Keratinocyte (primary cell): ENCODE data around the gene ESYT3. TPM values are rescaled to one million over a fixed set of nuclear protein-coding genes. Genes with fewer than 3 reads are reported as not detected.

Experiments
- DNase-seq: peaks from one replicate; pipeline ENCODE4 v3.0.0-alpha.2; 2011; ENCODE audit warnings: low read depth, missing footprints, low spot score
- FAIRE-seq: peaks from 2 replicates; lab custom pipeline; 2011; peaks lifted over from hg19 to GRCh38; lab: Jason Lieb, UNC
- H2AFZ ChIP-seq: 2 replicates; pipeline ENCODE4 v1.6.0; 2012; ENCODE audit warnings: low read length, control low read depth, inconsistent platforms; ENCODE audit not compliant: control insufficient read depth
- H3K27ac ChIP-seq: 2 replicates; pipeline ENCODE4 v1.5.1; 2011; ENCODE audit warnings: low read length; ENCODE audit not compliant: control insufficient read depth, insufficient read depth
- H3K27me3 ChIP-seq: 3 replicates; pipeline ENCODE4 v1.6.0; 2011; ENCODE audit warnings: low read length; ENCODE audit not compliant: control insufficient read depth, insufficient read depth; ENCODE audit errors: extremely low read depth
- H3K36me3 ChIP-seq, 2 experiments: 2 replicates in 1 of 2; 3 replicates in 1 of 2; pipeline ENCODE4 v1.5.1; 2011; ENCODE audit warnings: low read length in 2 of 2, mild to moderate bottlenecking in 1 of 2; ENCODE audit not compliant: control insufficient read depth in 2 of 2, insufficient read depth in 2 of 2; ENCODE audit errors: extremely low read depth in 1 of 2
- H3K4me1 ChIP-seq: 3 replicates; pipeline ENCODE4 v1.5.1; 2011; ENCODE audit warnings: low read length; ENCODE audit not compliant: control insufficient read depth, insufficient read depth; ENCODE audit errors: extremely low read depth
- H3K4me2 ChIP-seq: 3 replicates; pipeline ENCODE4 v1.6.0; 2011; ENCODE audit warnings: low read depth, low read length; ENCODE audit not compliant: control insufficient read depth, insufficient read depth; ENCODE audit errors: extremely low read depth
- H3K4me3 ChIP-seq, 3 experiments: fragments of 200-600 bp in 1 of 3; sonication (generic) in 1 of 3; 2 replicates in 2 of 3; 3 replicates in 1 of 3; pipeline ENCODE4 v1.5.1; 2011 to 2016; ENCODE audit warnings: low read length in 3 of 3, mild to moderate bottlenecking in 3 of 3, control low read depth in 2 of 3, inconsistent platforms in 1 of 3, low read depth in 1 of 3, mixed read lengths in 1 of 3, mixed run types in 1 of 3, moderate library complexity in 1 of 3; ENCODE audit not compliant: control insufficient read depth in 2 of 3, insufficient read depth in 2 of 3; ENCODE audit errors: extremely low read depth in 1 of 3
- H3K79me2 ChIP-seq: 2 replicates; pipeline ENCODE4 v1.6.0; 2012; ENCODE audit warnings: low read length; ENCODE audit not compliant: control insufficient read depth, insufficient read depth
- H3K9ac ChIP-seq: 3 replicates; pipeline ENCODE4 v1.6.0; 2011; ENCODE audit warnings: low read length; ENCODE audit not compliant: control insufficient read depth, insufficient read depth; ENCODE audit errors: extremely low read depth
- H3K9me1 ChIP-seq: 3 replicates; pipeline ENCODE4 v1.6.0; 2011; ENCODE audit warnings: low read length; ENCODE audit not compliant: control insufficient read depth, insufficient read depth; ENCODE audit errors: extremely low read depth
- H3K9me3 ChIP-seq: 2 replicates; pipeline ENCODE4 v1.5.1; 2012; ENCODE audit warnings: low read depth, low read length; ENCODE audit not compliant: control insufficient read depth
- H4K20me1 ChIP-seq: 3 replicates; pipeline ENCODE4 v1.6.0; 2011; ENCODE audit warnings: low read length; ENCODE audit not compliant: control insufficient read depth, insufficient read depth; ENCODE audit errors: extremely low read depth
- CTCF ChIP-seq, 3 experiments: IDR thresholded peaks in 1 of 3; conservative IDR thresholded peaks in 1 of 3; optimal IDR thresholded peaks in 1 of 3; 2 replicates in 2 of 3; 3 replicates in 1 of 3; pipeline versions ENCODE3 to v1.5.1; 2011; ENCODE audit warnings: low read length in 3 of 3, mild to moderate bottlenecking in 3 of 3, moderate library complexity in 2 of 3, control low read depth in 1 of 3, inconsistent platforms in 1 of 3; ENCODE audit not compliant: insufficient read depth in 2 of 3; ENCODE audit errors: extremely low read depth in 1 of 3
- EZH2 ChIP-seq: IDR thresholded peaks from one replicate; pipeline ENCODE4 v1.6.1; 2012; ENCODE audit warnings: inconsistent platforms, mild to moderate bottlenecking, low read length, moderate library complexity
- dilution Hi-C: fragments of 300-500 bp; cut with MboI; formaldehyde crosslinking; loops from one replicate; pipeline ENCODE4 v1.7.0; 2020; ENCODE audit warnings: low sequenced_read_pairs; ENCODE audit not compliant: extremely low pct_ligation_motif_present
- polyA plus RNA-seq, 5 experiments: library from polyadenylated mRNA; depleted of rRNA in 3 of 5; stranded (reverse) in 3 of 5; stranded (forward) in 1 of 5; unstranded in 1 of 5; fragments of >200 nt; gene quantifications; 1 replicate in 1 of 5; 2 replicates in 3 of 5; 3 replicates in 1 of 5; pipeline versions ENCODE4 v1.2.1 to v1.2.3, GENCODE V29; 2011 to 2012; ENCODE audit warnings: missing spikeins in 2 of 5, low read depth in 1 of 5, low replicate concordance in 1 of 5

The ESYT3 gene
- polyA plus RNA-seq, 1 donor (not counting 4 experiments of a cell fraction or from before 2014, with no cell fraction given), result 0.62 TPM

- no peaks in the 10 kb centered on the region for H3K4me1 ChIP-seq
- DNase-seq (no peak), FAIRE-seq (no peak)
- no peaks in the 10 kb centered on the region for H3K9me3 ChIP-seq
- H3K27ac ChIP-seq, result no peak overlapping the region
- no peak overlapping the region for H3K4me2 ChIP-seq
- H3K9me1 ChIP-seq, result no peaks in the 10 kb centered on the region
- H2AFZ ChIP-seq, result no peak overlapping the region
- H4K20me1 ChIP-seq, result no peaks in the 10 kb centered on the region
- dilution Hi-C loops, result no loop called here
- no peaks in the 10 kb centered on the region for H3K79me2 ChIP-seq
- TF ChIP-seq EZH2 (no peak), CTCF (optimal IDR thresholded peaks at IDR 0.05 in 1 of 3, IDR thresholded peaks at IDR 0.05 in 1 of 3, conservative IDR thresholded peaks at IDR 0.05 in 1 of 3; ENCODE audit: extremely low read depth in 1 of 3, insufficient read depth in 2 of 3, low read length in 3 of 3) (no peak)
- no peak overlapping the region for H3K9ac ChIP-seq
- no peaks in the 10 kb centered on the region for H3K36me3 ChIP-seq
- H3K27me3 ChIP-seq, result peaks cover 3% of the 10 kb centered on the region
- H3K4me3 ChIP-seq, result no peak overlapping the region
These were observed 28.9 kb upstream of the ESYT3 start for GRCh38 chr3:138405486-138405885.

- Histone ChIP-seq H3K27ac (no peak overlapping the region), H3K9ac (no peak overlapping the region), H3K4me3 (no peak overlapping the region), H3K4me2 (no peak overlapping the region), H4K20me1 (no peaks in the 10 kb centered on the region), H3K9me3 (no peaks in the 10 kb centered on the region), H2AFZ (no peak overlapping the region), H3K36me3 (no peaks in the 10 kb centered on the region), H3K4me1 (no peaks in the 10 kb centered on the region), H3K79me2 (no peaks in the 10 kb centered on the region), H3K9me1 (no peaks in the 10 kb centered on the region), H3K27me3 (peaks cover 3% of the 10 kb centered on the region)
- no peak for FAIRE-seq
- dilution Hi-C loops, result no loop called here
- TF ChIP-seq EZH2, result no peak
- no peak for DNase-seq
These were observed 27.8 kb upstream of the ESYT3 start for GRCh38 chr3:138406606-138407005.

- Histone ChIP-seq H3K79me2 (no peaks in the 10 kb centered on the region), H3K9me3 (no peaks in the 10 kb centered on the region), H3K4me2 (no peak overlapping the region), H3K27ac (no peak overlapping the region), H3K36me3 (no peaks in the 10 kb centered on the region), H2AFZ (no peak overlapping the region), H3K4me3 (no peak overlapping the region), H3K4me1 (no peaks in the 10 kb centered on the region), H3K9ac (no peak overlapping the region), H3K27me3 (peaks cover 3% of the 10 kb centered on the region), H3K9me1 (no peaks in the 10 kb centered on the region), H4K20me1 (no peaks in the 10 kb centered on the region)
- DNase-seq (no peak), FAIRE-seq (no peak)
- TF ChIP-seq CTCF (optimal IDR thresholded peaks at IDR 0.05 in 1 of 3, IDR thresholded peaks at IDR 0.05 in 1 of 3, conservative IDR thresholded peaks at IDR 0.05 in 1 of 3; ENCODE audit: extremely low read depth in 1 of 3, insufficient read depth in 2 of 3, low read length in 3 of 3), result no peak
- no peak for TF ChIP-seq EZH2
- dilution Hi-C loops, result no loop called here
These were observed 27.0 kb upstream of the ESYT3 start for GRCh38 chr3:138407236-138407907.
